GM21576 (cell line): ENCODE results near the gene EBF3.
"Not testable (repeated sequence)": the region's sequence is repeated elsewhere in the genome, so short reads cannot be mapped to it uniquely, and the experiment has no call there.

ENCODE experiments used
- ATAC-seq: cut with Tn5 transposase; IDR thresholded peaks from one replicate; pipeline ENCODE4 v1.9.1; 2021; ENCODE audit warnings: mild to moderate bottlenecking, moderate library complexity; ENCODE audit not compliant: unreplicated experiment

The EBF3 gene

GRCh38 chr10:129932751-129933433, 31.2 kb downstream of the EBF3 start:
- no peak for ATAC-seq

- ATAC-seq, result no peak
Observed at GRCh38 chr10:129932182-129932581, 31.9 kb downstream of the EBF3 start.

GRCh38 chr10:129929343-129930292, 34.5 kb downstream of the EBF3 start:
- ATAC-seq, result no peak

GRCh38 chr10:129927351-129928120, 36.5 kb downstream of the EBF3 start:
- ATAC-seq, result no peak

GRCh38 chr10:129926066-129927055, 37.7 kb downstream of the EBF3 start:
- no peak for ATAC-seq

GRCh38 chr10:129924375-129925085, 39.5 kb downstream of the EBF3 start:
- ATAC-seq, result no peak

GRCh38 chr10:129922598-129923123, 41.4 kb downstream of the EBF3 start:
- ATAC-seq, result no peak

- ATAC-seq, result no peak
Observed at GRCh38 chr10:129921801-129922597, 42.1 kb downstream of the EBF3 start.

GRCh38 chr10:129921065-129921670, 42.9 kb downstream of the EBF3 start:
- ATAC-seq, result no peak

GRCh38 chr10:129920187-129920586, 43.9 kb downstream of the EBF3 start:
- ATAC-seq, result not testable (repeated sequence)

GRCh38 chr10:129919358-129919757, 44.7 kb downstream of the EBF3 start:
- ATAC-seq, result no peak

- no peak for ATAC-seq
Observed at GRCh38 chr10:129918836-129919235, 45.2 kb downstream of the EBF3 start.

GRCh38 chr10:129918401-129918800, 45.7 kb downstream of the EBF3 start:
- ATAC-seq, result no peak

- ATAC-seq, result no peak
Observed at GRCh38 chr10:129917936-129918335, 46.1 kb downstream of the EBF3 start.

GRCh38 chr10:129916506-129916995, 47.5 kb downstream of the EBF3 start:
- no peak for ATAC-seq

GRCh38 chr10:129915526-129916378, 48.3 kb downstream of the EBF3 start:
- ATAC-seq, result no peak

GRCh38 chr10:129914960-129915359, 49.1 kb downstream of the EBF3 start:
- no peak for ATAC-seq
